ENCODE results near the gene SYNPO2. TPM values are rescaled to one million over a fixed set of nuclear protein-coding genes. Genes with fewer than 3 reads are reported as not detected.

The SYNPO2 gene
- total RNA-seq, 1 donor, result 34.0 TPM

DNA sequence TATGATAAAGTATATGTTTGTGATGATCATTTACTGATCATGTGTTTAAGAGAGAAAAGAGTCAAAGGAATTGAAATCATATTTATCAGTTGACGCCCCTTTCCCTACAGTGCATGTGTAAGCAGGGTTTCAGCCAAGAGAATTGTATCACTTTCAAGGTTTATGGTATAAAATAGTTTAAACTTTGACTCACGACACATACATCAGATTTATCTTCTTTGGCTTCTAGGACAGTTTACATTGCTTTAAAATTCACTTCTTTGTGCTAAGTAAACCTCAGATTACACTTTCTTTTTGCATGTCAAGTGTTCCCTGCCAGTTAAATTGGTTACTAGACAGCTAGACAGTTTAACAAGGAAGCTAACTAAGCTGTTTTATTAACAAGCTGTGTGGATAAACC, 160.7 kb downstream of the SYNPO2 start:
- no peak for DNase-seq (ENCODE audit: insufficient read length, low spot score, missing footprints)
- no peak overlapping the region for H3K4me3 ChIP-seq (ENCODE audit: insufficient read depth, low read length)
- H3K27me3 ChIP-seq (ENCODE audit: insufficient read depth, low read length), result no peaks in the 10 kb centered on the region
- H4K20me1 ChIP-seq (ENCODE audit: insufficient read depth, low read length), result no peaks in the 10 kb centered on the region
- TF ChIP-seq, protein P1, sequence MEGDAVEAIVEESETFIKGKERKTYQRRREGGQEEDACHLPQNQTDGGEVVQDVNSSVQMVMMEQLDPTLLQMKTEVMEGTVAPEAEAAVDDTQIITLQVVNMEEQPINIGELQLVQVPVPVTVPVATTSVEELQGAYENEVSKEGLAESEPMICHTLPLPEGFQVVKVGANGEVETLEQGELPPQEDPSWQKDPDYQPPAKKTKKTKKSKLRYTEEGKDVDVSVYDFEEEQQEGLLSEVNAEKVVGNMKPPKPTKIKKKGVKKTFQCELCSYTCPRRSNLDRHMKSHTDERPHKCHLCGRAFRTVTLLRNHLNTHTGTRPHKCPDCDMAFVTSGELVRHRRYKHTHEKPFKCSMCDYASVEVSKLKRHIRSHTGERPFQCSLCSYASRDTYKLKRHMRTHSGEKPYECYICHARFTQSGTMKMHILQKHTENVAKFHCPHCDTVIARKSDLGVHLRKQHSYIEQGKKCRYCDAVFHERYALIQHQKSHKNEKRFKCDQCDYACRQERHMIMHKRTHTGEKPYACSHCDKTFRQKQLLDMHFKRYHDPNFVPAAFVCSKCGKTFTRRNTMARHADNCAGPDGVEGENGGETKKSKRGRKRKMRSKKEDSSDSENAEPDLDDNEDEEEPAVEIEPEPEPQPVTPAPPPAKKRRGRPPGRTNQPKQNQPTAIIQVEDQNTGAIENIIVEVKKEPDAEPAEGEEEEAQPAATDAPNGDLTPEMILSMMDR (IDR thresholded peaks at IDR 0.05; ENCODE audit: extremely low read depth, low read depth, low read length), result no peak
- H2AFZ ChIP-seq (ENCODE audit: low read length), result no peak overlapping the region
- H3K27ac ChIP-seq (ENCODE audit: low read depth, low read length), result no peak overlapping the region
- no peak overlapping the region for H3K4me2 ChIP-seq (ENCODE audit: insufficient read depth, low read length)
- H3K36me3 ChIP-seq (ENCODE audit: insufficient read depth, low read length), result no peaks in the 10 kb centered on the region
- H3K9me3 ChIP-seq (ENCODE audit: low read depth, low read length), result no peaks in the 10 kb centered on the region
- H3K4me1 ChIP-seq (ENCODE audit: insufficient read depth, low read length), result peaks cover 8% of the 10 kb centered on the region
- no peaks in the 10 kb centered on the region for H3K79me2 ChIP-seq (ENCODE audit: insufficient read depth, low read length)

GRCh38 chr4:119050527-119051090, 162.0 kb downstream of the SYNPO2 start:
- H3K9me3 ChIP-seq (ENCODE audit: low read depth, low read length), result no peaks in the 10 kb centered on the region
- no peak overlapping the region for H3K27ac ChIP-seq (ENCODE audit: low read depth, low read length)
- no peak overlapping the region for H3K4me2 ChIP-seq (ENCODE audit: insufficient read depth, low read length)
- no peaks in the 10 kb centered on the region for H3K27me3 ChIP-seq (ENCODE audit: insufficient read depth, low read length)
- H4K20me1 ChIP-seq (ENCODE audit: insufficient read depth, low read length), result no peaks in the 10 kb centered on the region
- peaks cover 8% of the 10 kb centered on the region for H3K4me1 ChIP-seq (ENCODE audit: insufficient read depth, low read length)
- H2AFZ ChIP-seq (ENCODE audit: low read length), result no peak overlapping the region
- H3K36me3 ChIP-seq (ENCODE audit: insufficient read depth, low read length), result no peaks in the 10 kb centered on the region
- TF ChIP-seq, protein P1 (IDR thresholded peaks at IDR 0.05; ENCODE audit: extremely low read depth, low read depth, low read length), result no peak
- DNase-seq (ENCODE audit: insufficient read length, low spot score, missing footprints), result peak; percentile 8
- no peaks in the 10 kb centered on the region for H3K79me2 ChIP-seq (ENCODE audit: insufficient read depth, low read length)
- no peak overlapping the region for H3K4me3 ChIP-seq (ENCODE audit: insufficient read depth, low read length)

- H3K27me3 ChIP-seq (ENCODE audit: insufficient read depth, low read length), result no peaks in the 10 kb centered on the region
- H3K9me3 ChIP-seq (ENCODE audit: low read depth, low read length), result no peaks in the 10 kb centered on the region
- H3K27ac ChIP-seq (ENCODE audit: low read depth, low read length), result no peak overlapping the region
- H3K36me3 ChIP-seq (ENCODE audit: insufficient read depth, low read length), result no peaks in the 10 kb centered on the region
- no peak overlapping the region for H3K4me3 ChIP-seq (ENCODE audit: insufficient read depth, low read length)
- TF ChIP-seq, protein P1 (IDR thresholded peaks at IDR 0.05; ENCODE audit: extremely low read depth, low read depth, low read length), result no peak
- DNase-seq (ENCODE audit: insufficient read length, low spot score, missing footprints), result peak; percentile 17
- H3K79me2 ChIP-seq (ENCODE audit: insufficient read depth, low read length), result no peaks in the 10 kb centered on the region
- peak overlapping the region; percentile 7 for H2AFZ ChIP-seq (ENCODE audit: low read length)
- H4K20me1 ChIP-seq (ENCODE audit: insufficient read depth, low read length), result no peaks in the 10 kb centered on the region
- H3K4me1 ChIP-seq (ENCODE audit: insufficient read depth, low read length), result peaks cover 3% of the 10 kb centered on the region
- H3K4me2 ChIP-seq (ENCODE audit: insufficient read depth, low read length), result no peak overlapping the region
These were observed 164.6 kb downstream of the SYNPO2 start for GRCh38 chr4:119053245-119053644.

GRCh38 chr4:119053997-119054396, 165.3 kb downstream of the SYNPO2 start:
- Histone ChIP-seq H3K4me1 (ENCODE audit: insufficient read depth, low read length) (peaks cover 3% of the 10 kb centered on the region), H3K4me2 (ENCODE audit: insufficient read depth, low read length) (no peak overlapping the region), H3K27ac (ENCODE audit: low read depth, low read length) (no peak overlapping the region), H3K27me3 (ENCODE audit: insufficient read depth, low read length) (no peaks in the 10 kb centered on the region), H4K20me1 (ENCODE audit: insufficient read depth, low read length) (no peaks in the 10 kb centered on the region), H2AFZ (ENCODE audit: low read length) (peak overlapping the region; percentile 60), H3K9me3 (ENCODE audit: low read depth, low read length) (no peaks in the 10 kb centered on the region), H3K4me3 (ENCODE audit: insufficient read depth, low read length) (no peak overlapping the region), H3K36me3 (ENCODE audit: insufficient read depth, low read length) (no peaks in the 10 kb centered on the region), H3K79me2 (ENCODE audit: insufficient read depth, low read length) (no peaks in the 10 kb centered on the region)
- DNase-seq (ENCODE audit: insufficient read length, low spot score, missing footprints), result peak; percentile 17
- TF ChIP-seq, protein P1 (IDR thresholded peaks at IDR 0.05; ENCODE audit: extremely low read depth, low read depth, low read length), result no peak
